NCI-H146 treated with DMSO at 0.1 percent for 48 hours (cell line): Measurements from ENCODE around the gene TMEM161B.
"Not testable (repeated sequence)": the region's sequence is repeated elsewhere in the genome, so short reads cannot be mapped to it uniquely, and the experiment has no call there.

Experiments used
- DNase-seq: peaks from one replicate; lab custom pipeline; 2025; ENCODE audit not compliant: unreplicated experiment; lab: John Stamatoyannopoulos, UW

The TMEM161B gene

GRCh38 chr5:88188458-88189132 is 80.0 kb downstream of the TMEM161B start:
- no peak for DNase-seq

- DNase-seq: no peak
Observed at GRCh38 chr5:88183255-88183654, 85.4 kb downstream of the TMEM161B start.

- not testable (repeated sequence) for DNase-seq
Observed at GRCh38 chr5:88177486-88177885, 91.2 kb downstream of the TMEM161B start.

GRCh38 chr5:88172847-88173758 is 95.5 kb downstream of the TMEM161B start:
- no peak for DNase-seq

- no peak for DNase-seq
Observed at GRCh38 chr5:88159591-88159990, 109.1 kb downstream of the TMEM161B start.

GRCh38 chr5:88158056-88158455 is 110.6 kb downstream of the TMEM161B start:
- DNase-seq: no peak

- no peak for DNase-seq
Observed at GRCh38 chr5:88154891-88155290, 113.8 kb downstream of the TMEM161B start.

- no peak for DNase-seq
Observed at GRCh38 chr5:88150747-88151146, 117.9 kb downstream of the TMEM161B start.

- DNase-seq: no peak
Observed at GRCh38 chr5:88145611-88146467, 122.8 kb downstream of the TMEM161B start.

- DNase-seq: no peak
Observed at GRCh38 chr5:88145221-88145610, 123.4 kb downstream of the TMEM161B start.
